ENCODE data around the gene CCSER1. TPM values are rescaled to one million over a fixed set of nuclear protein-coding genes. Genes with fewer than 3 reads are reported as not detected.
"Not testable (repeated sequence)": the region's sequence is repeated elsewhere in the genome, so short reads cannot be mapped to it uniquely, and the experiment has no call there.

The CCSER1 gene
- total and polyA plus RNA-seq, 7 donors = 0.06 to 2.5 (median 0.30) TPM

GRCh38 chr4:90833706-90834105, 706.5 kb downstream of the CCSER1 start:
- H3K4me3 ChIP-seq = no peak overlapping the region
- no peaks in the 10 kb centered on the region for H3K4me1 ChIP-seq
- H3K36me3 ChIP-seq (ENCODE audit: insufficient read depth in 1 of 2, low read depth in 1 of 2) = no peaks in the 10 kb centered on the region
- H3K27me3 ChIP-seq (ENCODE audit: insufficient read depth in 3 of 3, low read length in 2 of 3) = no peaks in the 10 kb centered on the region
- no peak for DNase-seq
- no peak for ATAC-seq
- no peak overlapping the region for H3K27ac ChIP-seq
- 82 to 93% (median 82%) methylated on average over 1 of the region's 1 CpG for WGBS, 3 donors
- H3K9me3 ChIP-seq = no peaks in the 10 kb centered on the region
- no peak for TF ChIP-seq CTCF (IDR thresholded peaks at IDR 0.05)
- intact Hi-C loops (cut with DNase I) = no loop called here

GRCh38 chr4:90837241-90837640, 710.0 kb downstream of the CCSER1 start:
- ATAC-seq (no peak), DNase-seq (no peak)
- intact Hi-C loops (cut with DNase I) = no loop called here
- Histone ChIP-seq H3K36me3 (ENCODE audit: insufficient read depth in 1 of 2, low read depth in 1 of 2) (no peaks in the 10 kb centered on the region), H3K4me1 (no peaks in the 10 kb centered on the region), H3K27me3 (ENCODE audit: insufficient read depth in 3 of 3, low read length in 2 of 3) (no peaks in the 10 kb centered on the region), H3K9me3 (no peaks in the 10 kb centered on the region), H3K27ac (no peak overlapping the region), H3K4me3 (no peak overlapping the region)
- no peak for TF ChIP-seq CTCF (IDR thresholded peaks at IDR 0.05)
- 75 to 89% (median 89%) methylated on average over 1 of the region's 1 CpG for WGBS, 3 donors

- intact Hi-C loops (cut with DNase I); H3K27ac ChIP-seq; H3K9me3 ChIP-seq; ATAC-seq; H3K36me3 ChIP-seq (ENCODE audit: insufficient read depth in 1 of 2, low read depth in 1 of 2); H3K27me3 ChIP-seq (ENCODE audit: insufficient read depth in 3 of 3, low read length in 2 of 3); H3K4me1 ChIP-seq; H3K4me3 ChIP-seq: not testable (repeated sequence)
- 98% methylated on average over 16 to 17 of the region's 22 CpGs for WGBS, 3 donors
- peak in 1 of 2 donors; percentile 19 for DNase-seq
Measured at GRCh38 chr4:90838859-90839258, 711.7 kb downstream of the CCSER1 start.

GRCh38 chr4:90840291-90840690, 713.1 kb downstream of the CCSER1 start:
- DNase-seq = no peak
- H3K36me3 ChIP-seq (ENCODE audit: insufficient read depth in 1 of 2, low read depth in 1 of 2) = no peaks in the 10 kb centered on the region
- no peak overlapping the region for H3K27ac ChIP-seq
- 71 to 90% (median 73%) methylated on average over 3 of the region's 3 CpGs for WGBS, 3 donors
- no peak for ATAC-seq
- H3K9me3 ChIP-seq = no peaks in the 10 kb centered on the region
- intact Hi-C loops (cut with DNase I) = no loop called here
- no peaks in the 10 kb centered on the region for H3K27me3 ChIP-seq (ENCODE audit: insufficient read depth in 3 of 3, low read length in 2 of 3)
- H3K4me1 ChIP-seq = no peaks in the 10 kb centered on the region
- no peak overlapping the region for H3K4me3 ChIP-seq
- no peak for TF ChIP-seq CTCF (IDR thresholded peaks at IDR 0.05)

DNA sequence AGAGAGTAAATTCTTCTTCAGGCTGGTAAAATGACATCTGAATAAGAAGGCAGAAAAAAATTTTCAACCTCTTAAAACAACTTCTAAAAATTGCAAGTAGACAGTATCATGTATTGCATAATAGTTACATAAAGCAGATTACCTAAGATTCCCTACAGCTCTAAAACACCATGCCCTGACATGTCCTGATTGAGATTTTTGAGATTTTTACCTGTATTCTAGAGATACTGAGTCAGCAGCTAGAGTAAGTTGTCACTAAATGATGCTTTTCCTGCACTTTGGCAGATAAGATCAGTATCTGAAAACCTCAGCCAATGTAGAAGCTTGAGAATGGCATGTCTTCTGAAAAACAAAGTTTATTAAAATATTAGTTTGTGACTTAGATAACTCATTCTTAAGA, 713.6 kb downstream of the CCSER1 start:
- Histone ChIP-seq H3K4me1 (no peaks in the 10 kb centered on the region), H3K27ac (no peak overlapping the region), H3K9me3 (no peaks in the 10 kb centered on the region), H3K4me3 (no peak overlapping the region), H3K27me3 (ENCODE audit: insufficient read depth in 3 of 3, low read length in 2 of 3) (no peaks in the 10 kb centered on the region), H3K36me3 (ENCODE audit: insufficient read depth in 1 of 2, low read depth in 1 of 2) (no peaks in the 10 kb centered on the region)
- DNase-seq (no peak), ATAC-seq (no peak)
- no peak for TF ChIP-seq CTCF (IDR thresholded peaks at IDR 0.05)
- intact Hi-C loops (cut with DNase I) = no loop called here
